Natural killer cell (primary cell): ENCODE measurements around the gene PPFIBP2. TPM values are rescaled to one million over a fixed set of nuclear protein-coding genes. Genes with fewer than 3 reads are reported as not detected.

Experiments used
- ATAC-seq, 3 donors: fragments of 150-1000 bp in 2 of 3; fragments of 200-7000 bp in 1 of 3; cut with Tn5 transposase; 1 replicate in 1 of 3; 2 replicates in 2 of 3; pipeline ENCODE4 v1.10.0; 2021; ENCODE audit warnings: mild to moderate bottlenecking in 2 of 3, moderate library complexity in 2 of 3
- DNase-seq, 2 donors: peaks; one replicate each; pipeline versions ENCODE4 v3.0.0 to v3.0.0-alpha.2; 2013 to 2021; ENCODE audit warnings: mixed read lengths in 1 of 2
- H3K27ac ChIP-seq: one replicate; pipeline ENCODE4 v1.5.1; 2013; ENCODE audit warnings: mild to moderate bottlenecking, low read length
- H3K27me3 ChIP-seq: one replicate; pipeline ENCODE4 v1.6.1; 2013; ENCODE audit warnings: low read length; ENCODE audit not compliant: control insufficient read depth, insufficient read depth
- H3K36me3 ChIP-seq: one replicate; pipeline ENCODE4 v1.6.1; 2013; ENCODE audit warnings: low read length; ENCODE audit not compliant: control insufficient read depth, insufficient read depth
- H3K4me1 ChIP-seq: one replicate; pipeline ENCODE4 v1.6.1; 2013; ENCODE audit warnings: low read length; ENCODE audit not compliant: control insufficient read depth, insufficient read depth
- H3K4me3 ChIP-seq: one replicate; pipeline ENCODE4 v1.5.1; 2013; ENCODE audit warnings: low read length
- H3K9me3 ChIP-seq: one replicate; pipeline ENCODE4 v1.6.1; 2013; ENCODE audit warnings: low read length; ENCODE audit not compliant: control insufficient read depth, insufficient read depth
- H3K27ac Mint-ChIP-seq, 2 donors: one replicate each; pipeline ENCODE4 v1.8.0; 2022; ENCODE audit warnings: mild to moderate bottlenecking in 2 of 2, mixed read lengths in 2 of 2, moderate library complexity in 1 of 2
- H3K27me3 Mint-ChIP-seq, 2 donors: one replicate each; pipeline ENCODE4 v1.8.0; 2022; ENCODE audit warnings: low read depth in 2 of 2, mixed read lengths in 2 of 2
- H3K36me3 Mint-ChIP-seq: one replicate; pipeline ENCODE4 v1.8.0; 2022; ENCODE audit warnings: mixed read lengths
- H3K4me1 Mint-ChIP-seq, 2 donors: one replicate each; pipeline ENCODE4 v1.8.0; 2022; ENCODE audit warnings: mixed read lengths in 2 of 2
- H3K4me3 Mint-ChIP-seq: one replicate; pipeline ENCODE4 v1.8.0; 2022; ENCODE audit warnings: mild to moderate bottlenecking, moderate library complexity, mixed read lengths
- H3K9me3 Mint-ChIP-seq, 2 donors: one replicate each; pipeline ENCODE4 v1.8.0; 2022; ENCODE audit warnings: mixed read lengths in 2 of 2
- CTCF ChIP-seq: fragments of 200-600 bp; IDR thresholded peaks from one replicate; pipeline ENCODE4 v1.8.0; 2022; ENCODE audit warnings: antibody characterized with exemption
- WGBS: methylation state at CpG from one replicate; pipeline ENCODE4 v1.1.7; 2013; ENCODE audit warnings: missing lambda C conversion rate; ENCODE audit not compliant: insufficient coverage; 5-methylcytosine and 5-hydroxymethylcytosine counted together
- intact Hi-C: fragments of 100-400 bp; cut with micrococcal nuclease; formaldehyde crosslinking; loops from one replicate; pipeline ENCODE4 v1.14.2; 2022
- total RNA-seq, 4 donors: library from RNA; stranded (reverse); fragments of 120-200 nt in 1 of 4; gene quantifications; one replicate each; pipeline versions ENCODE4 v1.2.3 to v1.2.4, GENCODE V29; 2013 to 2022

The PPFIBP2 gene
- total RNA-seq, 3 donors from 2014 or later (not counting 1 experiment from before 2014, with no cell fraction given) = 15.1 to 23.7 (median 23.1) TPM

GRCh38 chr11:7671347-7672215 lies 157.8 kb downstream of the PPFIBP2 start:
- peaks cover 34 to 37% of the 10 kb centered on the region in 2 donors for H3K27me3 Mint-ChIP-seq
- ATAC-seq = no peak
- Histone ChIP-seq H3K36me3 (no peaks in the 10 kb centered on the region), H3K9me3 (no peaks in the 10 kb centered on the region), H3K4me1 (peaks cover 19% of the 10 kb centered on the region), H3K27me3 (peaks cover 16% of the 10 kb centered on the region), H3K4me3 (no peak overlapping the region), H3K27ac (no peak overlapping the region)
- H3K9me3 Mint-ChIP-seq = no peaks in the 10 kb centered on the region
- peak overlapping the region; percentile 1 for H3K4me3 Mint-ChIP-seq
- H3K27ac Mint-ChIP-seq = no peak overlapping the region
- 84% methylated on average over 10 of the region's 10 CpGs for WGBS
- no peak for DNase-seq
- intact Hi-C loops = no loop called here
- peaks cover 0 to 14% of the 10 kb centered on the region in 2 donors for H3K4me1 Mint-ChIP-seq
- no peaks in the 10 kb centered on the region for H3K36me3 Mint-ChIP-seq
- no peak for TF ChIP-seq CTCF

- no peak for ATAC-seq
- Mint-ChIP-seq H3K4me3 (peak overlapping the region; percentile 65), H3K27me3 (peaks cover 34 to 40% of the 10 kb centered on the region in 2 donors), H3K36me3 (no peaks in the 10 kb centered on the region), H3K4me1 (peaks cover 0 to 14% of the 10 kb centered on the region in 2 donors), H3K9me3 (no peaks in the 10 kb centered on the region), H3K27ac (no peak overlapping the region)
- TF ChIP-seq CTCF = no peak
- no peak overlapping the region for H3K27ac ChIP-seq
- H3K4me3 ChIP-seq = no peak overlapping the region
- WGBS = 90% methylated on average over 16 of the region's 16 CpGs
- H3K27me3 ChIP-seq = peaks cover 16% of the 10 kb centered on the region
- peaks cover 19% of the 10 kb centered on the region for H3K4me1 ChIP-seq
- DNase-seq = no peak
- no peaks in the 10 kb centered on the region for H3K36me3 ChIP-seq
- intact Hi-C loops = no loop called here
- no peaks in the 10 kb centered on the region for H3K9me3 ChIP-seq
Observed at GRCh38 chr11:7672276-7672959, 158.6 kb downstream of the PPFIBP2 start.

GRCh38 chr11:7672960-7673723 lies 159.3 kb downstream of the PPFIBP2 start, which contains the start of gene CYB5R2:
TSS of gene CYB5R2 (minus strand) at chr11:7673500. CDS start at chr11:7672825, 675 bp downstream.
- Mint-ChIP-seq H3K4me1 (peaks cover 0 to 14% of the 10 kb centered on the region in 2 donors), H3K27me3 (peaks cover 34 to 46% of the 10 kb centered on the region in 2 donors)

More at GRCh38 chr11:7672960-7673723, 159.3 kb downstream of the PPFIBP2 start, which contains the start of gene CYB5R2:
- no peaks in the 10 kb centered on the region for H3K9me3 Mint-ChIP-seq
- no peaks in the 10 kb centered on the region for H3K9me3 ChIP-seq
- no peak for TF ChIP-seq CTCF
- ATAC-seq (peak; percentile 18 to 61 (median 59)), DNase-seq (peak in 1 of 2 donors; percentile 9)
- H3K4me3 ChIP-seq = peak within 1 kb of the TSS; percentile 16
- H3K4me1 ChIP-seq = peaks cover 19% of the 10 kb centered on the region
- H3K4me3 Mint-ChIP-seq = peak within 1 kb of the TSS; percentile 72
- intact Hi-C loops = no loop called here
- 15% methylated on average over 40 of the region's 40 CpGs for WGBS
- peaks cover 16% of the 10 kb centered on the region for H3K27me3 ChIP-seq
- no peaks in the 10 kb centered on the region for H3K36me3 ChIP-seq
- H3K36me3 Mint-ChIP-seq = no peaks in the 10 kb centered on the region
- H3K27ac ChIP-seq = no peak within 1 kb of the TSS
- H3K27ac Mint-ChIP-seq = peak within 1 kb of the TSS in 1 of 2 donors; percentile 33
